ENCODE measurements around the gene MOV10.

GRCh38 chr1:112675728-112676381 lies 1.4 kb downstream of the MOV10 start:
- TF ChIP-seq CTCF (optimal IDR thresholded peaks at IDR 0.05 in 1 of 3, IDR thresholded peaks at IDR 0.05 in 1 of 3, conservative IDR thresholded peaks at IDR 0.05 in 1 of 3; ENCODE audit: extremely low read depth in 1 of 3, insufficient read depth in 2 of 3, low read length in 3 of 3) (no peak), EZH2 (IDR thresholded peaks at IDR 0.05; ENCODE audit: low read length) (no peak)
